ENCODE measurements around the gene CTLA4.

DNA sequence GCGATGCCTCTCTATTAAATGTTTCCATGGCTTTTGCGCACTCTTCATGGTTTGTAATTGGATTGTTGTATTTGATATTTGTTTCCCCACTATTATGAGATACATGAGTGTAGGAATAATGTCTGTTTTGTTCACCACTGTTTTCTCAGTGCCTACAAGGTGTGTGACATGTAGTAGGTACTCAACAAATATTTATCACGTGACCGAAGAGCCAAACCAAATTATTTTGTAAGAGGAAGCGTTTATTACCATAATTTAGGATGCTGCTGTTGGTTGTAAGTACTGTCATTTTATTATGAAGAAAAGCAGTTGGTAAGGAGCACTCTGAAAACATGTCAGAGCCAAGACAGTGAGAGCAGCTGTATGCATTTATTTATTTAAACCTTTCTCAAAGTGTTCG, 32.2 kb upstream of the CTLA4 start:
- TF ChIP-seq, protein P1, sequence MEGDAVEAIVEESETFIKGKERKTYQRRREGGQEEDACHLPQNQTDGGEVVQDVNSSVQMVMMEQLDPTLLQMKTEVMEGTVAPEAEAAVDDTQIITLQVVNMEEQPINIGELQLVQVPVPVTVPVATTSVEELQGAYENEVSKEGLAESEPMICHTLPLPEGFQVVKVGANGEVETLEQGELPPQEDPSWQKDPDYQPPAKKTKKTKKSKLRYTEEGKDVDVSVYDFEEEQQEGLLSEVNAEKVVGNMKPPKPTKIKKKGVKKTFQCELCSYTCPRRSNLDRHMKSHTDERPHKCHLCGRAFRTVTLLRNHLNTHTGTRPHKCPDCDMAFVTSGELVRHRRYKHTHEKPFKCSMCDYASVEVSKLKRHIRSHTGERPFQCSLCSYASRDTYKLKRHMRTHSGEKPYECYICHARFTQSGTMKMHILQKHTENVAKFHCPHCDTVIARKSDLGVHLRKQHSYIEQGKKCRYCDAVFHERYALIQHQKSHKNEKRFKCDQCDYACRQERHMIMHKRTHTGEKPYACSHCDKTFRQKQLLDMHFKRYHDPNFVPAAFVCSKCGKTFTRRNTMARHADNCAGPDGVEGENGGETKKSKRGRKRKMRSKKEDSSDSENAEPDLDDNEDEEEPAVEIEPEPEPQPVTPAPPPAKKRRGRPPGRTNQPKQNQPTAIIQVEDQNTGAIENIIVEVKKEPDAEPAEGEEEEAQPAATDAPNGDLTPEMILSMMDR (IDR thresholded peaks at IDR 0.05) = no peak
- no peak for TF ChIP-seq POLR2A (IDR thresholded peaks at IDR 0.05)
